ENCODE results near the gene FHOD3. TPM values are rescaled to one million over a fixed set of nuclear protein-coding genes. Genes with fewer than 3 reads are reported as not detected.

The FHOD3 gene
- total and polyA plus RNA-seq, 2 of the 8 experiments (the other 6 are each of a cell fraction or from before 2014, with no cell fraction given): 9.7 to 10.5 TPM

GRCh38 chr18:36249392-36249791 is 48.1 kb upstream of the FHOD3 start (continued):
- TF ChIP-seq SRF (IDR thresholded peaks at IDR 0.05; ENCODE audit: low read depth, low read length): no peak
- no peak for TF ChIP-seq CTBP2 (IDR thresholded peaks at IDR 0.05; ENCODE audit: borderline replicate concordance, insufficient read depth, insufficient read length, low read length)
- no peak for TF ChIP-seq CREB1 (IDR thresholded peaks at IDR 0.05)
- TF ChIP-seq POLR2AphosphoS5 (IDR thresholded peaks at IDR 0.05; ENCODE audit: low read depth, low read length): no peak
- no peak for TF ChIP-seq CHD1 (IDR thresholded peaks at IDR 0.05; ENCODE audit: low read depth, low read length)
- no peak for TF ChIP-seq CEBPB (IDR thresholded peaks at IDR 0.05; ENCODE audit: low read depth, low read length)
- TF ChIP-seq BACH1 (IDR thresholded peaks at IDR 0.05; ENCODE audit: low read length): no peak
- TF ChIP-seq TEAD4 (IDR thresholded peaks at IDR 0.05; ENCODE audit: low read depth, low read length): no peak
